Measurements from ENCODE around the gene IL27RA.
"Not testable (repeated sequence)": the region's sequence is repeated elsewhere in the genome, so short reads cannot be mapped to it uniquely, and the experiment has no call there.

IL27RA gene

DNA sequence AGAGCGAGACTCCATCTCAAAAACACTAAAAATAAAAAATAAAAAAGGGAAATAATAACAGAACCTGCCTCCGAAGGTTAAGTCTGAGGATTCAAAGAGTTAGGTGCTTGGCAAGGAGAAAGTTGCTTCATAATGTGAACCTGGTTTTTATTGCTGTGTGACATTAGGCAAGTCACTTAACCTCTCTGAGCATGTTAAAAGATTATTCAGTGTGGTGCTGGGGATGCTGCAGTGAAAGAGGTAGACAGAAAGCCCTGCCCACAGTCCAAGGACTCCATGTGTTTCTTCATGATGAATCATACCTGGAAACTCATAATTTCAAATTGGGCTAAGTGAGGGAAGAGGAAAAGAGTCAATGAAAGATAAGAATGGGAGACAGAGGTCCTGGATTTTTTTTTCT, 2.4 kb downstream of the IL27RA start:
- Histone ChIP-seq H2AFZ (ENCODE audit: low read length, unreplicated experiment) (no peak overlapping the region), H3K36me3 (ENCODE audit: insufficient read depth, low read length) (no peaks in the 10 kb centered on the region), H3K79me2 (ENCODE audit: control insufficient read depth, insufficient read depth, low read length, unreplicated experiment) (no peaks in the 10 kb centered on the region), H3K27me3 (ENCODE audit: insufficient read depth, low read length) (no peaks in the 10 kb centered on the region), H3K27ac (ENCODE audit: low read depth, low read length) (no peak overlapping the region), H3K4me1 (ENCODE audit: control insufficient read depth, insufficient read depth, low read length, unreplicated experiment) (no peaks in the 10 kb centered on the region), H3K4me3 (ENCODE audit: low read depth, low read length) (no peak overlapping the region)

DNA sequence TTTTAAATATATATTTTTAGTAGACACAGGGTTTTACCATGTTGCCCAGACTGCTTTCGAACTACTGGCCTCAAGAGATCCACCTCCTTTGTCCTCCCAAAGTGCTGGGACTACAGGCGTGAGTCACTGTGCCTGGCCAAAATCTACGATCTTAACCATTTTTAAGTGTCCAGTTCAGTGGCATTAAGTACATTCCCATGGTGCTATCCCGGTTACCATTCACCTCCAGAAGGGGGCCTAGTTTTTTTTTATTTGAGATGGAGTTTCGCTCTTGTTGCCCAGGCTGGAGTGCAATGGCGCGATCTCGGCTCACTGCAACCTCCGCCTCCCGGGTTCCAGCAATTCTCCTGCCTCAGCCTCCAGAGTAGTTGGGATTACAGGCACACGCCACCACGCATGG, 3.6 kb downstream of the IL27RA start:
- not testable (repeated sequence) for H3K4me1 ChIP-seq (ENCODE audit: control insufficient read depth, insufficient read depth, low read length, unreplicated experiment)

GRCh38 chr19:14035706-14036105, 4.1 kb downstream of the IL27RA start:
- Histone ChIP-seq H3K27me3 (ENCODE audit: insufficient read depth, low read length) (no peaks in the 10 kb centered on the region), H3K4me3 (ENCODE audit: low read depth, low read length) (no peak overlapping the region), H2AFZ (ENCODE audit: low read length, unreplicated experiment) (no peak overlapping the region), H3K27ac (ENCODE audit: low read depth, low read length) (no peak overlapping the region), H3K79me2 (ENCODE audit: control insufficient read depth, insufficient read depth, low read length, unreplicated experiment) (no peaks in the 10 kb centered on the region), H3K4me1 (ENCODE audit: control insufficient read depth, insufficient read depth, low read length, unreplicated experiment) (no peaks in the 10 kb centered on the region), H3K36me3 (ENCODE audit: insufficient read depth, low read length) (no peaks in the 10 kb centered on the region)

More for the DNA sequence above, 3.6 kb downstream of the IL27RA start:
- not testable (repeated sequence) for H3K4me3 ChIP-seq (ENCODE audit: low read depth, low read length); H3K36me3 ChIP-seq (ENCODE audit: insufficient read depth, low read length); H3K79me2 ChIP-seq (ENCODE audit: control insufficient read depth, insufficient read depth, low read length, unreplicated experiment); H3K27me3 ChIP-seq (ENCODE audit: insufficient read depth, low read length); H2AFZ ChIP-seq (ENCODE audit: low read length, unreplicated experiment); H3K27ac ChIP-seq (ENCODE audit: low read depth, low read length)

DNA sequence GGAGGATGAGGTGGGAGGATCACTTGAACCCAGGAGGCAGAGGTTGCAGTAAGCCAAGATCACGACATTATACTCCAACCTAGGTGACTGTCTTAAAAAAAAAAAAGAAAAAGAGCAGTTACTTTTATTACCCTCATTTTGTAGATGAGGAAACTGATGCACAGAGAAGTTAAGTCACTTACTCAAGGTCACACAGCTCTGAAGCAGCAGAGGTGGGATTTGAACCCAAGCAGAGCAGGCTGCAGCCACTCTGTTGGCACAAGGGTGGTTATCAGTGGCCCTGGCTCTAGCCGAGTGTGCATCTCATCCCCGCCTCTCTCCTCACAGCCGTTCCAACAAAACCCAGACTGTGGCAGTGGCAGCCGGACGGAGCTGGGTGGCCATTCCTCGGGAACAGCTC, 7.6 kb downstream of the IL27RA start:
- H2AFZ ChIP-seq (ENCODE audit: low read length, unreplicated experiment): no peak overlapping the region

DNA sequence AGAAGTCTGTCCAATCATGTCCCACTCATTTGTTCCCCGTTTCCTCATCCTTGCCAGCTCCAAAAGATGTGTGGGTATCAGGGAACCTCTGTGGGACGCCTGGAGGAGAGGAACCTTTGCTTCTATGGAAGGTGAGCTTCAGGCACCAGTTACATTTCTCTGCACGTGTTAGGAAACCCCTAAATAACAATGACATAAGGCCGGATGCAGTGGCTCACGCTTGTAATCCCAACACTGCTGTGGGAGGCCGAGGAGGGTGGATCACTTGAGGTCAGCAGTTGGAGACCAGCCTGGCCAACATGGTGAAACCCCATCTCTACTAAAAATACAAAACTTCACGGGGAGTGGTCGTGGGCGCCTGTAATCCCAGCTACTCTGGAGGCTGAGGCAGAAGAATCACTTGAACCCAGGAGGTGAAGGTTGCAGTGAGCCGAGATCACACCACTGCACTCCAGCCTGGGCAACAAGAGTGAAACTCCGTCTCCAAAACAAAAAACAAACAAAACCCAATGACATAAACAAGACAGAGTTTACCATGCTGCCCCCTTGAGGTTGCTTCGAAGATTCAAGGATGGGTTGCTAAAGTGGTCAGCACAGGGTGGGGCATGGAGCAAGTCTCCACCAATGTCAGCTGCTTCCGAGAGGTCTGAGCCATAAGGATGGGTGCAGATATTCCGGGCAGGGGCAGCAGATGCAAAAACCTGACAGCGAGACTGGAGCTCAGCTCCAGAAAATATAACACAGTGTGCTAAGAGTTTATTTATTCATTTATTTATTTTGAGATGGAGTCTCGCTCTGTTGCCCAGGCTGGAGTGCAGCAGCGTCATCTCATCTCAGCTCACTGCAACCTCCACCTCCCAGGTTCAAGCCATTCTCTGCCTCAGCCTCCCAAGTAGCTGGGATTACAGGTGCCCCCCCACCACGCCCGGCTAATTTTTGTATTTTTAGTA, 11.4 kb downstream of the IL27RA start:
- H3K36me3 ChIP-seq (ENCODE audit: insufficient read depth, low read length); H3K79me2 ChIP-seq (ENCODE audit: control insufficient read depth, insufficient read depth, low read length, unreplicated experiment); H3K4me3 ChIP-seq (ENCODE audit: low read depth, low read length); H2AFZ ChIP-seq (ENCODE audit: low read length, unreplicated experiment); H3K4me1 ChIP-seq (ENCODE audit: control insufficient read depth, insufficient read depth, low read length, unreplicated experiment); H3K27me3 ChIP-seq (ENCODE audit: insufficient read depth, low read length): not testable (repeated sequence)
- peak overlapping the region; percentile 32; the same call in 1 of the 2 replicates for H3K27ac ChIP-seq (ENCODE audit: low read depth, low read length)

More for the DNA sequence above, 7.6 kb downstream of the IL27RA start:
- Histone ChIP-seq H3K79me2 (ENCODE audit: control insufficient read depth, insufficient read depth, low read length, unreplicated experiment) (no peaks in the 10 kb centered on the region), H3K36me3 (ENCODE audit: insufficient read depth, low read length) (no peaks in the 10 kb centered on the region), H3K27ac (ENCODE audit: low read depth, low read length) (no peak overlapping the region), H3K4me1 (ENCODE audit: control insufficient read depth, insufficient read depth, low read length, unreplicated experiment) (no peaks in the 10 kb centered on the region), H3K27me3 (ENCODE audit: insufficient read depth, low read length) (no peaks in the 10 kb centered on the region), H3K4me3 (ENCODE audit: low read depth, low read length) (no peak overlapping the region)

DNA sequence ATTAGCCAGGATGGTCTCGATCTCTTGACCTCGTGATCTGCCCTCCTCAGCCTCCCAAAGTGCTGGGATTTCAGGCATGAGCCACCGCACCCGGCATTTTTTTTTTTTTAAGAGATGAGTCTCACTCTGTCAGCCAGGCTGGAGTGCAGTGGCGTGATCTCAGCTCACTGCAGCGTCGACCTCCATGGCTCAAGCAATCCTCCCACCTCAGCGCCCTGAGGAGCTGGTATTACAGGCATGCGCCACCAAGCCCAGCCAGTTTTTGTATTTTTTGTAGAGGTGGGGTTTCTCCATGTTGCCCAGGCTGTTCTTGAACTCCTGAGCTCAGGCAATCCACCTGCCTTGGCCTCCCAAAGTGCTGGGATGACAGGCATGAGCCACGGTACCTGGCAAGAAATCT, 16.3 kb downstream of the IL27RA start:
- H3K36me3 ChIP-seq (ENCODE audit: insufficient read depth, low read length); H3K27ac ChIP-seq (ENCODE audit: low read depth, low read length); H3K4me3 ChIP-seq (ENCODE audit: low read depth, low read length); H3K4me1 ChIP-seq (ENCODE audit: control insufficient read depth, insufficient read depth, low read length, unreplicated experiment); H3K79me2 ChIP-seq (ENCODE audit: control insufficient read depth, insufficient read depth, low read length, unreplicated experiment); H3K27me3 ChIP-seq (ENCODE audit: insufficient read depth, low read length); H2AFZ ChIP-seq (ENCODE audit: low read length, unreplicated experiment): not testable (repeated sequence)

DNA sequence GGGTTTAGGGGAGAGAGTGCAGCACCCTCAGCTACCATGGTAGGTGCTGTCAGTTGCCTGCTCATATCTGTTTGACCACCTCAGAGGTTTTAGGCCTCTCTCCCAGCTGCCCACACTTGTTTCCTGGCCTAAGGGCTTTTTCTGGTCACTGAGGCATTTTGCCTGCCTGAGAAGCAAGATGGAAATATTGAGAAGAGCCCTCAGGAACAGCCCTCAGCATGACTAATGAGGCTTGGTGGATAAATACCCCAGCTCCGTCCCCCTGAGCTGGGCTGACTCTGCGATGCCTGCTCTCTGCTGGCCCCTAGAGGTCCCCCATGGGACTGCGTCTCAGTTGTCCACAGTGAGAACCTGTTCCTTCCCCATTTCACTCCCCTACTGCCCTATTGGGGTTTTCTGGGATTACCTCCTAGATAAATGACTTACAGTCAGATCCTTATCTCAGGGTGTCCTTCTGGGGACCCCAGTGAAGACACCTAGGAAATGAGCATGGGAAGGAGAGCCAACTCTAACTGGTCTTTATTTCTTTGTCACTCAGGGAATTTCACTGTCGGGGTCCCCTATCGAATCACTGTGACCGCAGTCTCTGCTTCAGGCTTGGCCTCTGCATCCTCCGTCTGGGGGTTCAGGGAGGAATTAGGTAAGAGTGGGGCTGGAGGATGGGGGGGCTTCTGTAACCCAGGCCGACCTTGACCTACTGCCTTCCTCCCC, 17.0 kb downstream of the IL27RA start:
- no peaks in the 10 kb centered on the region for H3K36me3 ChIP-seq (ENCODE audit: insufficient read depth, low read length)
- no peaks in the 10 kb centered on the region for H3K4me1 ChIP-seq (ENCODE audit: control insufficient read depth, insufficient read depth, low read length, unreplicated experiment)
- H3K27ac ChIP-seq (ENCODE audit: low read depth, low read length): no peak overlapping the region
- no peak overlapping the region for H2AFZ ChIP-seq (ENCODE audit: low read length, unreplicated experiment)
- no peaks in the 10 kb centered on the region for H3K27me3 ChIP-seq (ENCODE audit: insufficient read depth, low read length)
- no peak overlapping the region for H3K4me3 ChIP-seq (ENCODE audit: low read depth, low read length)
- no peaks in the 10 kb centered on the region for H3K79me2 ChIP-seq (ENCODE audit: control insufficient read depth, insufficient read depth, low read length, unreplicated experiment)

DNA sequence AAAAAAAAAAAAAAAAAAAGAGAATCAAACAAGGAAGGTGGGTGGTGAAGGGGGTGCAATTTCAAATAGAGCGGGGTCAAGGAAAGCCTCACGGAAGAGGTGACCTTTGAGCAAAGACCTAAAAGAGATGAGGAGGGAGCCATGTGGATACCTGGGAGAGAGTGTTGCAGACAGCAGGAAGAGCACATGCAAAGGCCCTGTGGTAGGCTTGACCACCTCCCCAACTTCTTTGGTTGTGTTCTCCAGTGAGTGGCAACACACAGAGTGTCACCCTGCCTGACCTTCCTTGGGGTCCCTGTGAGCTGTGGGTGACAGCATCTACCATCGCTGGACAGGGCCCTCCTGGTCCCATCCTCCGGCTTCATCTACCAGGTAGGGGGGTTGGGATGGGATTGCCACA, 18.9 kb downstream of the IL27RA start:
- H3K27me3 ChIP-seq (ENCODE audit: insufficient read depth, low read length): no peaks in the 10 kb centered on the region
- no peaks in the 10 kb centered on the region for H3K36me3 ChIP-seq (ENCODE audit: insufficient read depth, low read length)
- no peaks in the 10 kb centered on the region for H3K4me1 ChIP-seq (ENCODE audit: control insufficient read depth, insufficient read depth, low read length, unreplicated experiment)
- no peaks in the 10 kb centered on the region for H3K79me2 ChIP-seq (ENCODE audit: control insufficient read depth, insufficient read depth, low read length, unreplicated experiment)
- H3K27ac ChIP-seq (ENCODE audit: low read depth, low read length): no peak overlapping the region
- no peak overlapping the region for H3K4me3 ChIP-seq (ENCODE audit: low read depth, low read length)
- no peak overlapping the region for H2AFZ ChIP-seq (ENCODE audit: low read length, unreplicated experiment)

DNA sequence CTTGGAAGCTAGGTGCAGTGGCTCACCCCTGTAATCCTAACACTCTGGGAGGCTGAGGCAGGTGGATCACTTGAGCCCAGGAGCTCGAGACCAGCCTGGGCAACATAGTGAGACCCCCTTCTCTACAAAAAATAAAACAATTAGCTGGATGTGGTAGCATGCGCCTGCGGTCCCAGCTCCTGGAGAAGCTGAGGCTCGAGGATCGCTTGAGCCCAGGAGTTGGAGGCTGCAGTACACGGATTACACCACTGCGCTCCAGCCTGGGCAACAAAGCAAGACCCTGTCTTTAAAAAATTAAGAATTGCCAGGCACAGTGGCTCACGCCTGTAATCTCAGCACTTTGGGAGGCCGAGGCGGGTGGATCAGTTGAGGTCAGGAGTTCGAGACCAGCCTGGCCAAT, 19.4 kb downstream of the IL27RA start:
- H2AFZ ChIP-seq (ENCODE audit: low read length, unreplicated experiment): not testable (repeated sequence)

DNA sequence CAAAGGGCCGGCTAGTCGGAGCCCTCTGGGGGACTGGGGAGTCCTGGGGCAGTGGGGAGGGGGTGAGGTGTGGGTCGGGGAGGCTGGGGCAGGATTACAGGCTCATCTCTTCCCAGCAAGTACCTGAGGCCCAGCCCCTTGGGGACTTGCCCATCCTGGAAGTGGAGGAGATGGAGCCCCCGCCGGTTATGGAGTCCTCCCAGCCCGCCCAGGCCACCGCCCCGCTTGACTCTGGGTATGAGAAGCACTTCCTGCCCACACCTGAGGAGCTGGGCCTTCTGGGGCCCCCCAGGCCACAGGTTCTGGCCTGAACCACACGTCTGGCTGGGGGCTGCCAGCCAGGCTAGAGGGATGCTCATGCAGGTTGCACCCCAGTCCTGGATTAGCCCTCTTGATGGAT, 20.4 kb downstream of the IL27RA start:
- Histone ChIP-seq H3K79me2 (ENCODE audit: control insufficient read depth, insufficient read depth, low read length, unreplicated experiment) (no peaks in the 10 kb centered on the region), H3K4me1 (ENCODE audit: control insufficient read depth, insufficient read depth, low read length, unreplicated experiment) (no peaks in the 10 kb centered on the region), H3K36me3 (ENCODE audit: insufficient read depth, low read length) (no peaks in the 10 kb centered on the region), H3K27me3 (ENCODE audit: insufficient read depth, low read length) (no peaks in the 10 kb centered on the region), H3K27ac (ENCODE audit: low read depth, low read length) (no peak overlapping the region), H2AFZ (ENCODE audit: low read length, unreplicated experiment) (no peak overlapping the region), H3K4me3 (ENCODE audit: low read depth, low read length) (no peak overlapping the region)

More for the DNA sequence above, 19.4 kb downstream of the IL27RA start:
- H3K79me2 ChIP-seq (ENCODE audit: control insufficient read depth, insufficient read depth, low read length, unreplicated experiment); H3K36me3 ChIP-seq (ENCODE audit: insufficient read depth, low read length); H3K27me3 ChIP-seq (ENCODE audit: insufficient read depth, low read length); H3K27ac ChIP-seq (ENCODE audit: low read depth, low read length); H3K4me3 ChIP-seq (ENCODE audit: low read depth, low read length); H3K4me1 ChIP-seq (ENCODE audit: control insufficient read depth, insufficient read depth, low read length, unreplicated experiment): not testable (repeated sequence)

DNA sequence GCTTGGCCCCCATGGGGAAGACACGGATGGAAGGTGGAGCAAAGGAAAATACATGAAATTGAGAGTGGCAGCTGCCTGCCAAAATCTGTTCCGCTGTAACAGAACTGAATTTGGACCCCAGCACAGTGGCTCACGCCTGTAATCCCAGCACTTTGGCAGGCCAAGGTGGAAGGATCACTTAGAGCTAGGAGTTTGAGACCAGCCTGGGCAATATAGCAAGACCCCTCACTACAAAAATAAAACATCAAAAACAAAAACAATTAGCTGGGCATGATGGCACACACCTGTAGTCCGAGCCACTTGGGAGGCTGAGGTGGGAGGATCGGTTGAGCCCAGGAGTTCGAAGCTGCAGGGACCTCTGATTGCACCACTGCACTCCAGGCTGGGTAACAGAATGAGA, 20.9 kb downstream of the IL27RA start:
- H3K79me2 ChIP-seq (ENCODE audit: control insufficient read depth, insufficient read depth, low read length, unreplicated experiment): no peaks in the 10 kb centered on the region
- H3K4me3 ChIP-seq (ENCODE audit: low read depth, low read length): no peak overlapping the region
- H3K27me3 ChIP-seq (ENCODE audit: insufficient read depth, low read length): no peaks in the 10 kb centered on the region
- no peak overlapping the region for H2AFZ ChIP-seq (ENCODE audit: low read length, unreplicated experiment)
- H3K36me3 ChIP-seq (ENCODE audit: insufficient read depth, low read length): no peaks in the 10 kb centered on the region
- H3K27ac ChIP-seq (ENCODE audit: low read depth, low read length): no peak overlapping the region
- no peaks in the 10 kb centered on the region for H3K4me1 ChIP-seq (ENCODE audit: control insufficient read depth, insufficient read depth, low read length, unreplicated experiment)
